Germinal center (tissue), 1 donor: ENCODE measurements around the gene ETV1.
"Not testable (repeated sequence)": the region's sequence is repeated elsewhere in the genome, so short reads cannot be mapped to it uniquely, and the experiment has no call there.

Experiments used
- DNase-seq: peaks from one replicate; pipeline ENCODE4 v3.0.0; 2012; ENCODE audit warnings: mixed read lengths, low spot score

The ETV1 gene

GRCh38 chr7:13932131-13932530 lies 57.3 kb downstream of the ETV1 start:
- no peak for DNase-seq

GRCh38 chr7:13921062-13921461 lies 68.4 kb downstream of the ETV1 start:
- no peak for DNase-seq

GRCh38 chr7:13920053-13920697 lies 69.3 kb downstream of the ETV1 start:
- DNase-seq: no peak

- DNase-seq: not testable (repeated sequence)
Measured at GRCh38 chr7:13918333-13918732, 71.1 kb downstream of the ETV1 start.

GRCh38 chr7:13917103-13917502 lies 72.4 kb downstream of the ETV1 start:
- not testable (repeated sequence) for DNase-seq

- DNase-seq: no peak
Measured at GRCh38 chr7:13915891-13916290, 73.6 kb downstream of the ETV1 start.

GRCh38 chr7:13912715-13913278 lies 76.7 kb downstream of the ETV1 start:
- no peak for DNase-seq

GRCh38 chr7:13911909-13912308 lies 77.6 kb downstream of the ETV1 start:
- DNase-seq: no peak

- DNase-seq: no peak
Measured at GRCh38 chr7:13910805-13911551, 78.5 kb downstream of the ETV1 start.

- no peak for DNase-seq
Measured at GRCh38 chr7:13908667-13909397, 80.6 kb downstream of the ETV1 start.

GRCh38 chr7:13907831-13908230 lies 81.6 kb downstream of the ETV1 start:
- DNase-seq: no peak

- no peak for DNase-seq
Measured at GRCh38 chr7:13904689-13905088, 84.8 kb downstream of the ETV1 start.

- no peak for DNase-seq
Measured at GRCh38 chr7:13904007-13904406, 85.5 kb downstream of the ETV1 start.

GRCh38 chr7:13901577-13901976 lies 87.9 kb downstream of the ETV1 start:
- DNase-seq: no peak

GRCh38 chr7:13898957-13899670 lies 90.4 kb downstream of the ETV1 start:
- no peak for DNase-seq

GRCh38 chr7:13897819-13898218 lies 91.6 kb downstream of the ETV1 start:
- DNase-seq: no peak

- DNase-seq: no peak
Measured at GRCh38 chr7:13894954-13895353, 94.5 kb downstream of the ETV1 start.

GRCh38 chr7:13894377-13894776 lies 95.1 kb downstream of the ETV1 start:
- DNase-seq: no peak

- DNase-seq: no peak
Measured at GRCh38 chr7:13890793-13891192, 98.7 kb downstream of the ETV1 start.

- DNase-seq: no peak
Measured at GRCh38 chr7:13886356-13886755, 103.1 kb downstream of the ETV1 start.

GRCh38 chr7:13882051-13882450 lies 107.4 kb downstream of the ETV1 start:
- DNase-seq: no peak

GRCh38 chr7:13880789-13881188 lies 108.7 kb downstream of the ETV1 start:
- DNase-seq: no peak
